NCI-H1048 (cell line): ENCODE results near the gene ZFP36.
A peak's percentile ranks its signal among the peaks of the same experiment; 100 is the strongest.

Source experiments
- DNase-seq: peaks from one replicate; lab custom pipeline; 2025; lab: John Stamatoyannopoulos, UW

Gene ZFP36

GRCh38 chr19:39419003-39419402 lies 12.4 kb downstream of the ZFP36 start:
- no peak for DNase-seq

GRCh38 chr19:39420769-39421168 lies 14.1 kb downstream of the ZFP36 start:
- no peak for DNase-seq

- DNase-seq = no peak
Observed at GRCh38 chr19:39422020-39422419, 15.4 kb downstream of the ZFP36 start.

- DNase-seq = no peak
Observed at GRCh38 chr19:39423258-39424086, 16.8 kb downstream of the ZFP36 start.

- DNase-seq = no peak
Observed at GRCh38 chr19:39424934-39425333, 18.3 kb downstream of the ZFP36 start.

- DNase-seq = no peak
Observed at GRCh38 chr19:39425744-39426143, 19.1 kb downstream of the ZFP36 start.

- DNase-seq = no peak
Observed at GRCh38 chr19:39426170-39426569, 19.5 kb downstream of the ZFP36 start.

- DNase-seq = no peak
Observed at GRCh38 chr19:39427707-39428106, 21.1 kb downstream of the ZFP36 start.

GRCh38 chr19:39428283-39429112 lies 21.9 kb downstream of the ZFP36 start:
- no peak for DNase-seq

- no peak for DNase-seq
Observed at GRCh38 chr19:39430675-39431593, 24.3 kb downstream of the ZFP36 start.

- no peak for DNase-seq
Observed at GRCh38 chr19:39432677-39433025, 26.0 kb downstream of the ZFP36 start.

- no peak for DNase-seq
Observed at GRCh38 chr19:39433480-39434079, 26.9 kb downstream of the ZFP36 start.

GRCh38 chr19:39434123-39435076 lies 27.8 kb downstream of the ZFP36 start:
- DNase-seq = no peak

GRCh38 chr19:39435499-39436349 lies 29.1 kb downstream of the ZFP36 start, which contains the start of gene RPS16:
Gene RPS16, minus strand, starts transcription at chr19:39435949. Its CDS starts 54 bp downstream, at chr19:39435895.
- peak; percentile 96 for DNase-seq

- no peak for DNase-seq
Observed at GRCh38 chr19:39436350-39436716, 29.7 kb downstream of the ZFP36 start.

- no peak for DNase-seq
Observed at GRCh38 chr19:39438270-39438934, 31.8 kb downstream of the ZFP36 start.

- DNase-seq = no peak
Observed at GRCh38 chr19:39444598-39445195, 38.0 kb downstream of the ZFP36 start.
